ENCODE data around the gene AFF2.

- TF ChIP-seq EZH2 (IDR thresholded peaks at IDR 0.05) (no peak), EGR1 (IDR thresholded peaks at IDR 0.05; ENCODE audit: low read depth) (no peak), SP1 (IDR thresholded peaks at IDR 0.05; ENCODE audit: low read depth) (no peak), JUND (IDR thresholded peaks at IDR 0.05) (no peak), YY1 (IDR thresholded peaks at IDR 0.05; ENCODE audit: extremely low read depth, insufficient replicate concordance, low read depth, low read length) (no peak), ZNF274 (IDR thresholded peaks at IDR 0.05; ENCODE audit: low read depth, low read length) (no peak), POLR2A (IDR thresholded peaks at IDR 0.05; ENCODE audit: borderline replicate concordance, extremely low read depth, insufficient read depth, insufficient read length) (no peak)
- TF ChIP-seq, protein P1, sequence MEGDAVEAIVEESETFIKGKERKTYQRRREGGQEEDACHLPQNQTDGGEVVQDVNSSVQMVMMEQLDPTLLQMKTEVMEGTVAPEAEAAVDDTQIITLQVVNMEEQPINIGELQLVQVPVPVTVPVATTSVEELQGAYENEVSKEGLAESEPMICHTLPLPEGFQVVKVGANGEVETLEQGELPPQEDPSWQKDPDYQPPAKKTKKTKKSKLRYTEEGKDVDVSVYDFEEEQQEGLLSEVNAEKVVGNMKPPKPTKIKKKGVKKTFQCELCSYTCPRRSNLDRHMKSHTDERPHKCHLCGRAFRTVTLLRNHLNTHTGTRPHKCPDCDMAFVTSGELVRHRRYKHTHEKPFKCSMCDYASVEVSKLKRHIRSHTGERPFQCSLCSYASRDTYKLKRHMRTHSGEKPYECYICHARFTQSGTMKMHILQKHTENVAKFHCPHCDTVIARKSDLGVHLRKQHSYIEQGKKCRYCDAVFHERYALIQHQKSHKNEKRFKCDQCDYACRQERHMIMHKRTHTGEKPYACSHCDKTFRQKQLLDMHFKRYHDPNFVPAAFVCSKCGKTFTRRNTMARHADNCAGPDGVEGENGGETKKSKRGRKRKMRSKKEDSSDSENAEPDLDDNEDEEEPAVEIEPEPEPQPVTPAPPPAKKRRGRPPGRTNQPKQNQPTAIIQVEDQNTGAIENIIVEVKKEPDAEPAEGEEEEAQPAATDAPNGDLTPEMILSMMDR (IDR thresholded peaks at IDR 0.05 in 2 of 3, conservative IDR thresholded peaks at IDR 0.05 in 1 of 3; ENCODE audit: borderline replicate concordance in 1 of 3, insufficient read depth in 1 of 3, low read depth in 2 of 3, low read length in 2 of 3) = no peak
- TF ChIP-seq, protein P2, sequence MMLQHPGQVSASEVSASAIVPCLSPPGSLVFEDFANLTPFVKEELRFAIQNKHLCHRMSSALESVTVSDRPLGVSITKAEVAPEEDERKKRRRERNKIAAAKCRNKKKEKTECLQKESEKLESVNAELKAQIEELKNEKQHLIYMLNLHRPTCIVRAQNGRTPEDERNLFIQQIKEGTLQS (IDR thresholded peaks at IDR 0.05) = no peak
These were observed 76.0 kb downstream of the AFF2 start for GRCh38 chrX:148576396-148576795.

Data from HCT116 (cell line).